GM19395 (cell line): ENCODE results near the gene CDKN2B-AS1.

Experiments used
- ATAC-seq: cut with Tn5 transposase; IDR thresholded peaks from one replicate; pipeline ENCODE4 v1.9.1; 2021; ENCODE audit warnings: mild to moderate bottlenecking, moderate library complexity; ENCODE audit not compliant: unreplicated experiment

CDKN2B-AS1 gene

DNA sequence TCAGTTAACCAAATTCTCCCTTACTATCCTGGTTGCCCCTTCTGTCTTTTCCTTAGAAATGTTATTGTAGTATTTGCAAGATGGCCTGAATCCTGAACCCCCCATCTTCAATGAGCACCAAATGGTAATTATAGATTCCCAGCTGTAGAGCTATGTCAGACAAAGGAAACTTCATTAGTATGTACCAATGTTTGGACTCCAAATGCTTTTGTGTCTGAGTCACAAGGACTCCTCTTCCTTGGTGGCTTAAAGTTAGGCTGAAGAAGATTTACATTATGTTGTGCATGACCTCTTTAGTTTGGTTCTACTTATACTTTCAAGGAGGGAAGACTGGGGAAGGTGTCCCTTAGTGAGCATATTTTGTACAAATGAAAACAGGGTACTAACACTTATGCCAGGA, 120.4 kb downstream of the CDKN2B-AS1 start:
- no peak for ATAC-seq

DNA sequence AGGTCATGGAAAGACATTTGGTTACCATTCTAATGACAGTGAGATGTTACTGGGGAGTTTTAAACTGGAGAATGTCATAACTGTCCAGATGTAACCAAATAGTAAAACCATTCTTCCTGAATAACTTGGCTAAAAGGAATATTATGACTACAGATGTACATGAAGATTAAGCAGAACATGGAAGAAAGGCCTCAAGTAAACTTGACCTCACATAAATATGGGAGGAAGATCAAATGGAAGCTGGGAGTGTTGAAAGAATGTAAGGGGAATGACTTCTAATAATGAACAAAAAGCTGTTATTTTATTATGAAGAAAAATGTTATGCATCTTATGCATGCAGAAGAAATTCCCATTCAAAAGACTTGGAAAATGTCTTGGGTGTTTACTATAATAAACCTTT, 122.2 kb downstream of the CDKN2B-AS1 start:
- no peak for ATAC-seq

DNA sequence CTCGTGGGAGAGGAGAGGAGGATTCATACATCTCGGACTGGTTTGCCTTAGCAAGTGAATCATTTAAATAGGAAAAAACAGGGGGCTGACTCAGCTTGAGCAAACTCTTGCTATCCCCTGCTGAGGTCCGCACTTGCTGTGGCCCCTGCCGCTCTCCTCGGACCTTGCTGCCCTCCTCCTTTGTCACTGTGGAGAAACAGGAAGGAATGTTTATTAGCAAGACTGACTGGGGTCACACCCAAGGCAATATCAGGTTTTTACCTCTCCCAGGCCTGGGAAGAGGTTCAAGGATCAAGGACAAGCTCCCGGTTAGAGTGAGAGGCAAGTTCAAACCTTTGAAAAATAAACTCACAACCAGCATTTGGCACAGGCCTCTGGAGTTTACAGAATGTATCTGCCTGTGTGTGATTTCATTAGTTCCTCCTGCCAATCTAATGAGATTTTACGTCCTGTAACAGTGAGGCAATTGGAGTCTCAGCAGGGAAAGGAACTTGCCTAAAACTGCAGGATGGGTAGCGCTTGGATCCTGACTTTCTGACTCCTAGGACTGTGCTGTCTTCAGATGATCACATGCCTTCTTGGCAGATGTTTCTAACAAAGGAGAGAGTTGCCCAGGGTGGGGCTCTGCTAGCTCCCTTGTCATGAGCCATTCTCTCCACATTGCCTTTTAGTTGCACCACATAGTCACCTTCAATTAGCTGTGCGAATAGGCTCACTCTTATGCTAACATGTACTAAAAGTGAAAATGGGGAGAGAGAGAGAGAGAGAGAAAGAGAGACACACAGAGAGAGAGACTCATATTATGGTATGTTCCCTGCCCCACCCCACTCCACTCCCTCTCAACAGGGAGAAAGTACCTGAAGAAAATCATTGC, 123.2 kb downstream of the CDKN2B-AS1 start:
- ATAC-seq: no peak

DNA sequence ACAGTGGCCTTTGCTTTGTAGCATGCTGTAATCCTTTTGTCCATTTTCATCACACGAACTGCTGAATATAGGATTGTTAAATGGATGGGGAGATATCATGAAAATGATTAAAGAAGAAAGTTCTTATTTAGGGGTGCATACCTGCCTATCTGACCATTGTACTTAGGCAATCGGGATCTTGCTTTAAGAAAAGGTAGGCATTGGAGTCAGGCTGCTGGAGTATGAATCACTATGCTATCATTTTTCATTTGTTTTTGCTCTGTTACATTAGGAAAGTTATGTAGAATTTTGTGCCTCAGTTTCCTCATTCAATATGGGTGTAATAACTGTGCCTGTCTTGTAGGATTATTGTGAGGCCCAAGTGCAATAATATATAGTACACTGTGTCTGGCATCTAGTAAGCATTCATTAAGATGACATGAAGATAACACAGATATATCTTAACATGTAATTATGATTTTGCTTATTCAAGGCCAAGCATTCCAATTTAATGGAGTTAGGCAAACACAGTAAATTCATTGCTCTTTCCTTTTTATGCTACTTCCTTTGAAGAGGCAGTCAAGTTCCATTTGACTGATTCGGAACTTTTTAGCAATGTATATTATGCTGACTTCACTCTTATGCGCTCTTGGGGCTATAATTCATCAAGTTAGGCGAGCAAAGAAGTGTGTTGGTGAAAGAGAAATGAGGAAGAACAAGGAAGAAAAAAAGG, 124.4 kb downstream of the CDKN2B-AS1 start:
- no peak for ATAC-seq

DNA sequence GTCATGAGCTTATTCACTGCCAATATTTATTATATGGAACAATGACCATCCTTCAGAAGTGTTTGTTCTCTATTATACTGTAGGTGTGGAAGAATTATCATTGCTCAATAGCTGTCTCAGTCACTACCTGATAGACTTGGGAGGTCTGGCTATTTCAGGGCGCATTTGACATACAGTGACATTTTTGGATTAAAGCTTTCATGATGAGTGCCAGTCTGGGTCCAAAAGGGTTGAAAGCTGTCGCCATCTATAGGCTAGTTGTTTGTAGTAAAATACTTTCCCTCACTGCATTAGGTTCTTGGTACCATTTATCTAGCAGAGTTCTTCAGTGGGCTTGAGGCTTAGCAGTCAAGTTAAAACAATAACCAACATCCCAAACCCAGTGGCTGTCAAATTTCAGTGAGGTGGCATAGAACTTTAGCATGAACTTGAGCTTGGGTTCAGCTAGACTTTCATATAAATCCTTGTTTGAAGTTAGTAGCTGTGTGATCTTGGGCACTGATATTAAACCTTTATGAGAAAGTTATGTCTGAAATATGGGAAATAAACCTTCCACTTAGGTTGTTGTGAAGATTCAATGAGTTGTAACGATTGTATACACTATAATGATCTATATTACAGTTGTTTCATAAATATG, 125.0 kb downstream of the CDKN2B-AS1 start:
- peak; percentile 80 for ATAC-seq

DNA sequence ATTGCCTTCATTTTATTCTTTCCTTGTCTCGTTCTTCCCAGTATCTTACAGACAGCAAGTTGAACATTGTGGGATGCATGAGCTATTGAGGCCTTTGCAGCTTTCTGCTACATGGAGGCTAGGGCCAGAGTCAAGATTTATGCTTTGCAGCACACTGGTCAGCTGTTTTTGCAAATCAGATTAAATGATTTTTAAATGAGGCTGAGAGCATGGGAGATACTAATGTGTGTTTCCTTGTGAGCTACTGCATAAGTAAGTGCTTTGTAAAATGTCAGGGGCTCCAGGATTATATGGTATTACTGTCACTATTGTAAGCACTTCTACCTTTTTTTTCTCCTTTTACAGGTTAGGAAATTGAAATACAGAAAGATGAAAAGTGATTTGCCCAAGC, 125.6 kb downstream of the CDKN2B-AS1 start:
- no peak for ATAC-seq

DNA sequence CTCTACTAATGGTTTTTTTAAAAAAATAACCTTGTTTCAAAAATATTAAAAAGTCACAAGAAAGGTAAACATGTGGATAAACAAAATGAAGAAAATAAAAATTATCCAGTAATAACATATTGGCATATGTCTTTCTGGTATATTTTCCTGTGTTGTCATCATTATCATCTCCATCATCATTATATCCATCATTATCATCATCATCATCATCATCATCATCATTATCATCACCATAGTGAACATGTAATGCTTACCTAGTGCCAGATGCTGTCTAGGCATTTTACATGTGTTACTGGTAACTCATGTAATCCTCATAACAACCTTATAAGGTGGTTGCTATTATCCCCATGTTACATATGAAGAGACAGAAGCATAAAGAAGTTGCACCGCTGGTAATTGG, 126.0 kb downstream of the CDKN2B-AS1 start:
- no peak for ATAC-seq

DNA sequence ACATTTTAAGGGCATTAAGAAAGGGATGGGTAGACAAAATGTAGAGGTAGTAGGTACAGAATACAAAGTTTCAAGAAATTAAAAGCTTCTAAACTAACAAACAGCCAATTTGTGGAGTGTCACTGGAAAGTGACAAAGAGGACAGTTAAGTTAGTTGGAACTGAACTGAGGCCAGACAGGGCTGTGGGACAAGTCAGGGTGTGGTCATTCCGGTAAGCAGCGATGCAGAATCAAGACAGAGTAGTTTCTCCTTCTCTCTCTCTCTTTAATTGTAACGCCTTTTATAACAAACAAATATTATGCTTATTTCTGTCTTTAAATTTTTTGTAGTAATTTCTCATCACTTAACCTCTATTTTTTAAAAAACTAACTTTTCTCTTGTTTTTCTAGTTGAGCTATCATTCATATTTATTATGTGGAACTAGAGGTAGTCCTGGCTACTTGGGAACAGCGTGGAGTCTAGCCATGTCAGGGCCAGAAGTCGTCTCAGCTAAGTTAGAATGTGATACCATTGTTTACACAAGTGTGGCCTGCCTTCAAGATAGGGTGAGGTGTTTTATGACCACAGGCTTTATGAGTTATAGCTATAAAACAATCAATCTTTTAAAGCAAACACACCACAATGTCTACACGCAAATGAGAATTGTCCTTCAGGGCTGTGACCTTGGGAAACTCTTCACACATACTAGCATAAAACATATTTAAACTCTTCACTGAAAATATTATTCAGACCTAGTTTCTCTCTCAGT, 129.8 kb downstream of the CDKN2B-AS1 start:
- ATAC-seq: no peak

DNA sequence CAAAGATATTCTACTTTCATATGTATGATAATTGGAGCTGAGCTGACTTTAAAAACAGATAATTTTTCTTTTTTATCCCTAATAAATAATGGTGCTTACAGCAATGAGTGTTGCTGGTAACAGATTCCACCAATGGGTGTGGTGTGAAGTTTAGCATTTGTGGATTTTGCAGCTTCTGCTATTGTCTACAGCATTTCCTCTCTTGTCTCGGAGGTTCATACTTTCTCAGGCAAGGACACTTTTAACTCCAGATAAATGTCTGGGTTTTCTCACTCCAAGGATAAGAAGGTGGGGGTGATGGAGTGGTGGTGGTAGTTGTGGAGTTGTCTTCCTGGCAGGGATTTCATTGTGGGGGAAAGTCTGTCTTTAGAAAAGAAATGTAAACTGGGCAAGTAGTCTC, 134.5 kb downstream of the CDKN2B-AS1 start:
- ATAC-seq: no peak

DNA sequence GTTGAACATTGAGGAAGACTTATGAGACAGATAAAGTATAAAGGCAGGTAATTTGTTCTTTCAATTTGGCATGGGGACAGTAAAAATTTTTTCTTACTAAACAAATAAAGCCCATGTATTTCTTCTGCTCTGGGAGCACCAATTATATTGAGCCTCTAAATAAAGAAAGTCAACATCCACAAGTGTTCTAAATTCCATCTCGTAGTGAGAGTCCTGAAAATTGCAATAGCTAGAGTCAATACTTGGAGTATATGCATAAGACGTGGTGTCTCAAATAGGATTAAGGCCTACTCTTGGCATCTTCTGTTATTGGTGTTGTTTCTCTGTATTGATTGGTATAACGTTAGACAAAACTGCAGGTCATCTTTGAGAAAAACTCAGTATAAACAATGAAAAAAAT, 135.0 kb downstream of the CDKN2B-AS1 start:
- ATAC-seq: no peak

DNA sequence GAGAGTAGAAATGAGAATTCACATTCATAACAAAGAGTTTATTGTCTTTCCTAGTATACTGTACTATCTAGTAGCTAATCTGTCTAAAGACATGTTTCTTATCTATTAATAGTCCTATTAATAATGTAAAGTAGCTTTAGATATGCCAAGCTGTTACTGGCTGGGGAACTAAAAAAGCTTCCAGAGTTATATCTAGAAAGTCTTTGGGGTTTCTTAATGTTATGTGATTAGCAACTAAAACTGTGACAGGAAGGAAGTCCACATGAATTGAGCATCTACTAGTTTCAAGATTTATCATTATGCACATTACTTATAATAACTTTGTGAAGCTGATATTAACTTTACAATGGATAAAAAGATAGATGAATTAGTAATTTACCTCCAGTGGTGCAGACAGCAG, 137.2 kb downstream of the CDKN2B-AS1 start:
- no peak for ATAC-seq

DNA sequence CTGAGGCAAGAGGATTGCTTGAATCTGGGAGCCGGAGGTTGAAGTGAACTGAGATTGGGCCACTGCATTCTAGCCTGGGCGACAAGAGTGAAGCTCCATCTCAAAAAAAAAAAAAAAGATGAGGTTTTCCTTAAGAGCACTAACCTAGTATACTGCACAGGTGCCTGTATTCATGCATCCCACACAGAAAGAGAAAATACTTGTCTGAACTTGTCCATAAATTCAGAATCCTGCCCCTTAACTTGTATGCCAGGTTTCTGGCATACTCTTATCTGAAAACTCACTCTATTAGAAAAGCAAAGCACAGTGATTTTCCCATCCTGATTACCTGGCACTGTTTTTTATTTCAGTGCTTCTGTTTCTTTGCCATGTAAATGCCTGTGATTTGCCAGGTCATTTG, 139.8 kb downstream of the CDKN2B-AS1 start:
- ATAC-seq: no peak

DNA sequence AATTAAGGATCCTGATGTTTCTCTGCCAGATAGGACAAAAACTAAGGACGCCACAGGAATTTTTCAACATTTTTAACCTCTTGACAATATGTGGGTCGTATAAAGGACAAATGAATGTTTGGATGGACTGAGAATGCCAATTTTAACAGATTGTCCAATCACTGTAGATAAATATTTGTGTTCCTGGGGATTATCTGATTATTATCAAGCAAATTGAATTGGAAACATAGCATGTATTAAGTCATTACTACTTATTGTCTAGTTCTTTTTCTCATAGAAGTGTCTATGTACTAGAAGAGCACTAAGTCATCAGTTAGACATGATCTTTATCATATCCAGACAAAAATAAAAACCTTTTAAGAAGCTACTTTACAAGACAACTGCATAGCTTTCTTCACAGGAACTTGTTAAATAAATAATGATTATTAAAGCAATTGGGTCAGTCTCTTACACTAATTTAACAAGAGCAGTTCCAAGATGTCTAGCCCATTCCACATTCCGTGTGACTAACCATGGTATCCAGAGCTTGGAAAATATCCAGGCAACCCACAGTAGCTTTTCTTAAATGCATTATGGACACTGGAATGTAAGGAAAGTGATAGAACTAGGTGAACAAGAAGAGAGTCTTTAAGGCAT, 142.0 kb downstream of the CDKN2B-AS1 start:
- no peak for ATAC-seq

DNA sequence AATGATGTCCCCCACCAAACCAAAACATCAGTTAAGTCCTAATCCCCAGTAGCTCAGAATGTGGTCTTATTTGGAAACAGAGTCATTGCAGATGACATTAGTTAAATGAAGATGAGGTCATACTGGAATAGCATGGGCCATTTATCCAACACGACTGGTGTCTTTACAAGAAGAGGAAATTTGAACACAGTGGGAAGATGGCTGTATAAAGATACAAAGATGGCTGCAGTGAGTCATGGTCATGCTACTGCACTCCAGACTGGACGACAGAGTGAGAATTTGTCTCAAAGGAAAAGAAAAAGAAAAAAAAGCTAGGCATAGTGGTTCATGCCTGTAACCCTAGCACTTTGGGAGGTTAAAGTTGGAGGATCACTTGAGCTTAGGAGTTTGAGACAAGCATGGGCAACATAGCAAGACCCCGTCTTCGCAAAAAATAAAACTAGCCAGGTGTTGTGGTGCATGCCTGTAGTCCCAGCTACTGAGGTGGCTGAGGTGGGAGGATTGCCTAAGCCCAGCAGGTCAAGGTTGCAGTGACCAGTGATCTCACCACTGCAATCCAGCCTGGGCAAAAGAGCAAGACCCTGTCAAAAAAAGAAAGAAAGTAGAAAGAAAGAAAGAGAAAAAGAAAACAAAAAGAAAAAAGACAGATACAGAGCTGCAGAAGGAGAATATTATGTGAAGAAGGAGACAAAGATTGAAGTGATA, 144.5 kb downstream of the CDKN2B-AS1 start:
- ATAC-seq: no peak

DNA sequence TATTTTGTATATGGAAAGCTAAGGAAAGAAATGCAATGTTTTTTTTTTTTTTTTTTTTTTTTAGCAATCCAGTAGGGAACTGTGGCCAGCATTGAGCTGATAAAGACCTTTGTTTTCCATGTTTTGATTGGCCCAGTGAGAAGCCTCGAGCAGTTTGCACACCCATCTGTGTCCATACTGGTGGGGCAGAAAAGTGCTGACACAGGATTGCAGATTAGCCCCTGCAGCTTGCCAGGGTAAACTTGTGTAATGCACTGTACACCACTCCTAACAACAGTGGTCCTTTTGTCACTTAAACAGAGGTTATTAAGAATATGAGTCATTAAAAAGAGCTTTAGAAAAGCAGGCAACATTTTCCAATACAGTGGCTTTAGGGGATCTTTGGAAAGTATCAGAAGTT, 147.3 kb downstream of the CDKN2B-AS1 start:
- ATAC-seq: no peak

DNA sequence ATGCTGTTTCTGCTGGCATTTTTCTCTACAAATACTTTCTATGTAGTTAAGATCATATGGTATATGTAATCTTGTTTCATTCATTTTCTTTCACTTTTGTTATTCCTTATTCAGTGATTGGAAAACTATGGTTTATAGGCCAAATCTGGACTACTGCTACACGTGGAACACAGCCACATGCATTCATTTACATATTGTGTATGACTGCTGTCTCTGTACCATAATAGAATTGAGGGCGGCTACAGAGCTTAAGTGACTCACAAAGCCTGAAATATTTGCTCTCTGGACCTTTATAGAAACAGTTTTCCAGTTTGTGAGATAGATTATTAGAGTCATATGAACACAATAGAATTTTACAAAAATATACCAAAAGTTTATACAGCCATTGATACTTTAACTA, 148.1 kb downstream of the CDKN2B-AS1 start:
- ATAC-seq: no peak

DNA sequence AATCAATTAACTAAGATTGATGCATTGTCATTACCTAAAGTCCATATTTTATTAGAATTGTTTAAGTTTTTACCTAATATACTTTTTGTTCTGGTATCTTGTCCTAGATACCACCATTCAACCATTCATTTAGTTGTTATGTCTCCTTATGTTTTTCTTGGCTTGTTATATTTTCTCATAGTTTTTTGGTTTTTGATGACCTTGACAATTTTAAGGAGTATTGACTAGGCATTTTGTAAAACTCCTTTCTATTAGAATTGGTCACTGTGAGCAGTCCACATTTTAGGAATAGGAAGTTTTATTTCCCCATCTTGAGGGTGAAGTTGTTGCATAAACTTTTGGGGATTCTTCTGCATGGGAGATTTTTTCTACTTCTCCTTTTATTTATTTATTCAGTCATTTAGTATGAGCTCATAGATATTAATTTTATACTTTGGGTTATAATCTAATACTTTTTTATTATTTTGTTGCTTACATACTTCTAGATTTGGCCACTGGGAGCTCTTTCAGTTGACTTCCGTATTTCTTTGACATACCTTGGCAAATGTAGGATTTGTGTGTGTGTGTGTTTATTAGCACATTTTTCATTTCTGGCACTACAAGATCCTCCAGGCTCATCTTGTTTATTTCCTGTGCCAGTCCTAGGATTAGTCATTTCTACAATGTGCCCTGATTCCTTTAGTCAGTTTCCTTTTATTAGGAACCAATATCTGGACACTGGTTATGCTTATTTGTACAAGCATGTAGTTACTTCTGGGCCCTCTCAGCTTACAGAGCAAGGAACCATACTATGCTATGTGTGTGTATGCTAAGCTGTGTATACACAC, 149.4 kb downstream of the CDKN2B-AS1 start:
- ATAC-seq: no peak

DNA sequence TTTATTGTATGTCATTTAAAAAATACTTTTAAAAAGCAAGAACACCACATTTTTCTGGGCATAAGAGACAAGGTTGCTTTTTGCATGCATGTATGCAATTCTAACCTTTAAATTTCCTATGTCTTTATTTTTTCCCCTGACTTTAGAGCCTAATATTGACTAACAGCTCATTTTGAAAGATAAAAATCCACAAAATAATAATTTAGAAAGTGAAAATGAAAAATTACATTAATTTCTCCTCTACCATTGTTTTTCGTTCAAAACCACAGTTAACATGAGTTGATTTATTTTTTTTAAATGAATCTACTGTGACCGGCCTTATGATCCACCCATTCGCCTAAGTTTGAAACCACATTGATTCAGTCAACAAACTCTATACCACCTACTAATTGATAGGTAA, 152.0 kb downstream of the CDKN2B-AS1 start:
- ATAC-seq: no peak

DNA sequence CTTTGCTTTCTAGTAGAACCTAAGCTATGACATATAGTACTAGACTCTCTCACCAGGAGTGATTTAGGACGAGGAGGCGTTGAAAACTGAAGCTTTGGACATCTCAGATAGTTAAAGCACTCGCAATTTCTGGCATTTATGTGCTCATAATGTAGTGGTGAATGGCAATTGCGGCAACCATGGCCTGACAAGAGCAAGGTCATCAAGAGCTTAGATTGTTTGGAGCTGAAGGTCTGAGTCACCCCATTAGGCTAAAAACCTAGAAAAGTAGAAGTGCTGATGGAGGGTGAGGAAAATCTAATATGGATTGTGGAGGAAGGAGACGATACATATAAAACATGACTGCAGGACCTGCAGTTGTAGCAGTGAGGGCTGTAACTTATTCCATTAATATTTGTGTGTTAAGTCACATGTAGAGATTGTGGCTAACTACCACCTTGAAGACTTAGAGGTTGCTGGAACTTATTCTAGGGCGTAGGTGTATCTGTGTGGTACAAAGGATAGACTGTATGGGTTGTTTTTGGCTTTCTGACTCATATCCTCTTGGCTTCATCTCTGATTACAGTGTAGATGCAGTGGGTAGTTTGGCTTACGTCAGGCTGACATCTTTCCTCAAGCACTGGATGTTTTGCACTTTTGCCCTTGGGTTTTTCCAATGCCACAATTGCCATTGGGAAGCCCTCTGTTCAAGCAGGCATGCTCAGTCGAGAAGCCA, 153.4 kb downstream of the CDKN2B-AS1 start:
- ATAC-seq: no peak
